ENCODE measurements around the gene ATCAY.
"Not testable (repeated sequence)": the region's sequence is repeated elsewhere in the genome, so short reads cannot be mapped to it uniquely, and the experiment has no call there.

Gene ATCAY

GRCh38 chr19:3949997-3950859, 69.7 kb downstream of the ATCAY start:
- no peak for DNase-seq

- DNase-seq, result peak in 1 of 2 donors; percentile 12
Measured at GRCh38 chr19:3950871-3951861, 70.7 kb downstream of the ATCAY start.

DNA sequence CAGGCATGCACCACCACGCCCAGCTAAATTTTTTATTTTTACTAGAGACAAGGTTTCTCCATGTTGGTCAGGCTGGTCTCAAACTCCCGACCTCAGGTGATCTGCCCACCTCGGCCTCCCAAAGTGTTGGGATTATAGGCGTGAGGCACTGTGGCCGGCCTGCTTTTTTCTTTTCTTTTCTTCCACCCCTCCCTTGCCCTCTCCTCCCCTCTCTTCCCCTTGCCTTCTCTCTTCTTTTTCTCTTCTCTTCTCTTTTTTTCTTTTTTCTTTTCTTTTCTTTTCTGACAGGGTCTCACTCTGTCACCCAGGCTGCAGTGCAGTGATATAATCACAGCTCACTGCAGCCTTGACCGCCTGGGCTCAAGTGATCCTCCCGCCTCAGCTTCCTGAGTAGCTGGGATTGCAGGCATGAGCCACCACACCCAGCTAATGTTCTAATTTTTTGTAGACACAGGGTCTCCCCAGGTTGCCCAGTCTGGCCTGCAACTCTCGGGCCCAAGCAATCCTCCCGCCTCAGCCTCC, 72.3 kb downstream of the ATCAY start:
- not testable (repeated sequence) for DNase-seq

DNA sequence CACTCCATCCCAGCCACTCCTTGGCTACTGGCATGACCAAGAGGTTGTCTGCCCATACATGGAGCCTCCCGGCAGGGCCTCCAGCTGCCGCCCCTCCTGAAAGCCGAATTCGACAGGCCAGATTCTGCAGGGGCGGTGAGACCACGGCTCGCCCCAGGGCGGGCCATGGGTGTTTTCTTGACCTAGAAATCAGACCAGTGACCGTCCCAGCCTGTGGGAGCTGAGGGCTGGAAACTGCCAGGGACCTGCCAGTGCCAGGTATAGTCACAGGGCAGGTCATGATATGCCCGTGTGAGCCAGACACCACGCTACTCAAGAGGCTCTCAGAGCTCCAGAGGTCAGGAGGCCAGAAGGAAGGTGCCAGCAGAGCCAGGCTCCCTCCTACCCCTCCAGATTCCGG, 73.6 kb downstream of the ATCAY start:
- DNase-seq, result no peak

- DNase-seq, result not testable (repeated sequence)
Measured at GRCh38 chr19:3955276-3955675, 74.8 kb downstream of the ATCAY start.

DNA sequence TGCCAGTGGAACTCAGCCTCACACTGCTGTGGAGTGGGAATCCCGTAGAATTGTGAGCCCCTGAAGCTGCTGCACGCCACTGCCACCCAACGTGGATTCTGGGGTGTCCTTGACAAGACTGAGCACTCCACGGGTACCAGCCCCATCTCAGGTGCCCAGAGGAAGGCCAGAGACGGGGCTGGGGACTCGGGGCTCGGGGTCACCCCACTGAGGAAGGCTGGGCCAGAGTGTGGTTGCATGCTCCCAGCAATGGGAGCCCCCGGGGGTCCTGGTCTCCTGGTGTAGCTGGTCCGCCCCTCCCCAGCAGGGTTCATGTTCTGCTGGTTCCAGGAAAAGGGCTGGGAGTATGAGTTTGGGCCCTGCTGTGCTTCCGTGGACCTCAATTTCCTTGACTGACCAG, 75.2 kb downstream of the ATCAY start:
- no peak for DNase-seq

DNA sequence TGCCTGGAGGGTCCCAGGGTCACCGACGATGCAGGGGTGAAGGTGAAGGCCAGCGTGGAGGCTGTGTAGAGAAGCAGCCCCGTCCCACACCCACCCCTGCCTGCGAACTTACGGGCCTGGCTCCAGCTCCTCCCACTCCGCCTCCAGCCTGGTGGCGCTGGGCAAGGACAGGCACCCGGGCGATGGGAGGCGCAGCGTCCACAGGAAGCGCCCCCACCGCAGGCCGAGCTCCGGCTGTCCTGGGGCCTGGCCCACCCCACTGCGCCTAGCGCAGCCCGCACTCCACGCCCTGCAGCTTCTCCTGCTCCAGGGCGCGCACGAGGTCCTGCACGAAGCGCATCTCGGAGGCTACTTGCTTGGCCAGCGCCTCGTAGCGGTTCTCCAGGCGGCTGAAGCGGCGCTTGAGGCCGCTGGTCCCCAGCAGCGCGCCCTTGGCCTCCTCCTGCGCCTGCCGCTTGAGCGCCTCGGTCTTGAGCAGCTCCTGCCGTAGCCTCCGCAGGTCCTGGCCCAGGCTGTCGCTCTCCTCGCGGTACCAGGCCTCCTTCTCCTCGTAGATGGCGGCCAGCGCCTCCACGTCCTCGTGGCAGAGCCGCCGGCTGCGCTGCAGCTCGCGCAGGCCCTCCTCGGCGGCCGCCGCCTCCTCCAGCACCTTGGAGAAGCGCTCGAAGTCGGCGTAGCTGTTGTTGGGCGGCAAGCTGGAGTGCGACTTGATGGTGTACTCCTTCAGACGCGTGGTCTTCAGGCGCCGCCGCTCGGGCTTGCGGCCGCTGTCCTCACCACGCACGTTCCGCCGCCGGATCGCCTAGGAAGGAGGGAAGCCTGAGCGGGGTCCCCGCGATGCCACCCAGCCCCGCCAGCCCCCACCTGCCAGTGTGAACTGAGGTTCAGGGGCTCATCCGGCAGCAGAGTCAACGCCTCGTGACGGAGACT, 78.6 kb downstream of the ATCAY start:
- DNase-seq, result no peak

GRCh38 chr19:3959766-3960131, 79.3 kb downstream of the ATCAY start:
- no peak for DNase-seq

GRCh38 chr19:3961007-3961406, 80.5 kb downstream of the ATCAY start:
- no peak for DNase-seq

DNA sequence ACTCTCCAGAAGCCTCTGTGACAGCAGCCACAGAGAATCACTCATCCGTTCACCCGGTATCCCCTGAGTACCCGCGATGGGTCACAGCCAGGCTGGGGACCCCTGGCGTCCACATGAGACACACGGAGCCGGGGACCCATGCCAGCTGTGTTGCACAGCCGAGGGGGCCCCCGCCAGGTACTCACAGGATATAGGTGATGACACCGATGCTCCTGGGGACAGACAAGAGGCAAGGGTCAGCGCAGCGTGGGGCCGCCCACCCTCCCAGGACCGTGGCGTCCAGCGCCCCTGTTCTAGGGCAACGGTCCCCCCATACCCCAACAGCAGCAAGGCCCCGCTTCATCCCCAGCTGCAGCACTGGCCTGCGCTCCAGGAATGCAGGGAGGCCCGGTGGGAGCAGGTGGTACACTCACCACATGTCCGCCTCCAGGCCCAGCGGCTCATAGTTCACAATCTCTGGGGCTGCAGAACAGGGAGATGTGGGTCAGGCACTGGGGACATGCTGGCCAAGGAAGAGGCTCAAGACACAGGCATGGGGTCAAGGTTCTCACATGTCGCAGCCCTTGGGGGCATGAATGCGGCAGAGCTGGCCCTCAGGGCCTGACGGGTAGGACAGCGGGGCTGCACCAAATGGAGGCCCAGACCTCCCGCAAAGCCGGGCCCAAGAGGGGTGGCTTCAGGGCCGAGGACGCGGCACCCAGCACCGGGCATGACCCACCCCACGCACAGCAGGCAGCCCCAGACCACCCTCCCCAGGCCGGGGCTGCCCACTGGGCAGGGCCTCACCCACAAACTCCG, 83.2 kb downstream of the ATCAY start:
- DNase-seq, result no peak

- DNase-seq, result no peak
Measured at GRCh38 chr19:3964256-3965194, 84.0 kb downstream of the ATCAY start.

- no peak for DNase-seq
Measured at GRCh38 chr19:3966051-3967017, 85.8 kb downstream of the ATCAY start.

DNA sequence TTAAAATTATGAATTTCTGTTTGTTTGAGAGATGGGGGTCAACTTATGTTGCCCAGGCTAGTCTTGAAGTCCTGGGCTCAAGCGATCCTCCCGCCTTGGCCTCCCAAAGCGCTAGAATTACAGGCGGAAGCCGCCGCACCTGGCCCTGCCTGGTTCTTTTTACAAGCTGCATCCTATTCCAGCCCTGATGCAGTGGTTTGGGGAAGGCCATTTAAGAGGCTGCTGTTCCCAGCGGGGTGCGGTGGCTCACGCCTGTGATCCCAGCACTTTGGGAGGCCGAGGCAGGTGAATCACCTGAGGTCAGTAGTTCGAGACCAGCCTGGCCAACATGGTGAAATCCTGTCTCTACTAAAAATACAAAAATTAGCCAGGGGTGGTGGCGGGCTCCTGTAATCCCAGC, 87.5 kb downstream of the ATCAY start:
- DNase-seq, result not testable (repeated sequence)

GRCh38 chr19:3968556-3969434, 88.3 kb downstream of the ATCAY start:
- DNase-seq, result no peak

GRCh38 chr19:3969435-3970312, 89.2 kb downstream of the ATCAY start:
- DNase-seq, result no peak

DNA sequence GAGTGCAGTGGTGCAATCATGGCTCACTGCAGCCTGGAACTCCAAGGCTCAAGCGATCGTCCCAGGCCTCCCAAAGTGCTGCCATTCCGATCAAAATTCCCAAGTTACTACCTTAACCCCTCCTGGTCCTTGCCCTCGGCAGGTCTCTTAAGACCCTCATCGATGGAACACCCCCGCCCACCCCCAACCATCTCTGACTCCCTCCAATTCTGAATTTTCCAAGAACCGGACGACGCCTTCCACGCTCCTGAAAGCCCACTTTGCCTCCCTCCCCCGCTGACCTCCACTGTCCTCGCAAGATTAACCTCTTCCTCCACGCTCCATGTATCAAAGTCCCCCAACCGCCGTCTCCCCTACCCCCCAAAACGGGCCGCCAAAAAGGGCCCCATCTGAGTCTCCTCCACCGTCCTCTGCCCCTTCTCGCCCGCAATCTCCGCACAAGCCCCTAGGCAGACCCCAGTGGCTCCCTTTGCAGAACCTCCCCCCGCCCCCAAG, 89.9 kb downstream of the ATCAY start:
- no peak for DNase-seq
